Tibial nerve (tissue), 4 donors: ENCODE measurements around the gene SPHKAP.

Experiments used
- CTCF ChIP-seq, 5 experiments: fragments of 200-600 bp in 3 of 5; fragments of 450-650 bp in 2 of 5; sonication (generic) in 3 of 5; IDR thresholded peaks; one replicate each; pipeline ENCODE4 v1.5.1; 2016 to 2019; ENCODE audit warnings: antibody characterized with exemption in 5 of 5, mild to moderate bottlenecking in 3 of 5, moderate library complexity in 2 of 5
- EP300 ChIP-seq, 2 donors: sonication (generic); formaldehyde crosslinking; IDR thresholded peaks; one replicate each; pipeline ENCODE4 v1.6.1; 2017; ENCODE audit warnings: antibody characterized with exemption in 2 of 2, mild to moderate bottlenecking in 1 of 2
- POLR2A ChIP-seq, 2 donors: fragments of 450-650 bp; IDR thresholded peaks; one replicate each; pipeline ENCODE4 v1.6.1; 2017; ENCODE audit warnings: antibody characterized with exemption in 2 of 2, mild to moderate bottlenecking in 2 of 2, moderate library complexity in 2 of 2

- TF ChIP-seq POLR2A (IDR thresholded peaks at IDR 0.05): no peak
- TF ChIP-seq CTCF (IDR thresholded peaks at IDR 0.05): no peak
- no peak for TF ChIP-seq EP300 (IDR thresholded peaks at IDR 0.05)
Measured at GRCh38 chr2:228084717-228085116, 96.8 kb downstream of the SPHKAP start.
